ENCODE results near the gene PHOSPHO2. TPM values are rescaled to one million over a fixed set of nuclear protein-coding genes. Genes with fewer than 3 reads are reported as not detected.
A peak's percentile ranks its signal among the peaks of the same experiment; 100 is the strongest.

The PHOSPHO2 gene
- total and polyA plus RNA-seq, 9 of the 15 experiments (the other 6 are each of a cell fraction or from before 2014, with no cell fraction given) = 7.8 to 19.1 (median 11.7) TPM

DNA sequence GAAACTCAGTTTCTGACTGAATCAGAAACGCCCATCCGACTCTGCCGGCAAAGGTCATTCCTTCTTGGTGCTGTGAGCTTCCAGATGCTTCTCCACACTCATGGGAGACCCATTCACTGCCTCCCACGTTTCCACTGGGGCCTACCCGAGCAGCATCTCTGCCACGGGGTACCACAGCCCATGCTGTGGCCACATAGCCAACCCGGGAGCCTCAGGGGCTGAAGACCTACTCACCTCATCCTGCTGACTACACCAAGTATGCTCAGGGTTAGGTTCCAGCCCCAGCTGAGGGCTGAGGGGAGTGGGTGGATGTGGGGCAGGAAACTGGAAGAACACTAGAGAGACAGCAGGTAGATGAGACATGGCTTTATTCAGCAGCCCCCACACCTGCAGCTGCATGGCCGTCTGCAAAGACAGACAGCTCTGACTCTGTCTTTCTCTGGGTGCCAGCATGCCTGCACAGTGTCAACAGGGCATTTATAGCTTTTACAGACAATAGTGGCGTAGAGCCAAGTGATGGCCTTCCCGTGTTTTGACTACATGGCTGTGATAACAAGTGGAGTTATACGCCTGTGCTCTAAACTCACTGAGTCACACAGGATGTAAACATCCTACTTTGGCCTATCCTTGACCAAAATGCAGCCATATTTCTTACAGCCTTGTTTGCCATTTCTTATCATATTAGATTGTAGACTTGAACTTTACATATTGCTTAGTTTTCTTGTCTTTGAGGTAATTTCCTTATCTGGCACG, 22.8 kb downstream of the PHOSPHO2 start (continued):
- TF ChIP-seq, protein P1, sequence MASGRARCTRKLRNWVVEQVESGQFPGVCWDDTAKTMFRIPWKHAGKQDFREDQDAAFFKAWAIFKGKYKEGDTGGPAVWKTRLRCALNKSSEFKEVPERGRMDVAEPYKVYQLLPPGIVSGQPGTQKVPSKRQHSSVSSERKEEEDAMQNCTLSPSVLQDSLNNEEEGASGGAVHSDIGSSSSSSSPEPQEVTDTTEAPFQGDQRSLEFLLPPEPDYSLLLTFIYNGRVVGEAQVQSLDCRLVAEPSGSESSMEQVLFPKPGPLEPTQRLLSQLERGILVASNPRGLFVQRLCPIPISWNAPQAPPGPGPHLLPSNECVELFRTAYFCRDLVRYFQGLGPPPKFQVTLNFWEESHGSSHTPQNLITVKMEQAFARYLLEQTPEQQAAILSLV (tag; IDR thresholded peaks at IDR 0.05) = peak; percentile 62
- TF ChIP-seq, protein P2, sequence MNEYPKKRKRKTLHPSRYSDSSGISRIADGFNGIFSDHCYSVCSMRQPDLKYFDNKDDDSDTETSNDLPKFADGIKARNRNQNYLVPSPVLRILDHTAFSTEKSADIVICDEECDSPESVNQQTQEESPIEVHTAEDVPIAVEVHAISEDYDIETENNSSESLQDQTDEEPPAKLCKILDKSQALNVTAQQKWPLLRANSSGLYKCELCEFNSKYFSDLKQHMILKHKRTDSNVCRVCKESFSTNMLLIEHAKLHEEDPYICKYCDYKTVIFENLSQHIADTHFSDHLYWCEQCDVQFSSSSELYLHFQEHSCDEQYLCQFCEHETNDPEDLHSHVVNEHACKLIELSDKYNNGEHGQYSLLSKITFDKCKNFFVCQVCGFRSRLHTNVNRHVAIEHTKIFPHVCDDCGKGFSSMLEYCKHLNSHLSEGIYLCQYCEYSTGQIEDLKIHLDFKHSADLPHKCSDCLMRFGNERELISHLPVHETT (CRISPR knock-in tag; conservative IDR thresholded peaks at IDR 0.05 in 1 of 2, IDR thresholded peaks at IDR 0.05 in 1 of 2) = peak in 1 of 2 experiments; percentile 78; a peak in 2 of 4 replicates
- 0 out of 2 replicates have a peak, but pooled peaks have one; percentile 39 for TF ChIP-seq CTBP1 (IDR thresholded peaks at IDR 0.05; ENCODE audit: borderline replicate concordance)
- TF ChIP-seq STAG1 (CRISPR knock-in tag; IDR thresholded peaks at IDR 0.05; ENCODE audit: borderline replicate concordance) = no peak
- peak in 1 of 2 experiments; percentile 55; a peak in 1 of 4 replicates for TF ChIP-seq TRIM24 (IDR thresholded peaks at IDR 0.05)
- TF ChIP-seq NCOR1 (IDR thresholded peaks at IDR 0.05) = peak; percentile 84
- peak; percentile 33; the same call in 1 of the 2 replicates for TF ChIP-seq ZNF589 (CRISPR knock-in tag; IDR thresholded peaks at IDR 0.05; ENCODE audit: low read depth)
- no peak for TF ChIP-seq ARID3A (IDR thresholded peaks at IDR 0.05; ENCODE audit: borderline replicate concordance, low read depth, low read length)
- TF ChIP-seq HDAC3 (IDR thresholded peaks at IDR 0.05; ENCODE audit: borderline replicate concordance, partially characterized antibody) = peak; percentile 62
- TF ChIP-seq SOX6 (IDR thresholded peaks at IDR 0.05) = peak; percentile 79
- TF ChIP-seq PTTG1 (tag; IDR thresholded peaks at IDR 0.05; ENCODE audit: low read depth) = peak; percentile 67; the same call in 1 of the 2 replicates
- TF ChIP-seq SMARCE1 (IDR thresholded peaks at IDR 0.05) = 0 out of 2 replicates have a peak, but pooled peaks have one; percentile 39
- TF ChIP-seq KLF13 (tag; IDR thresholded peaks at IDR 0.05; ENCODE audit: borderline replicate concordance, low read depth) = no peak
- TF ChIP-seq POLR2AphosphoS5 (IDR thresholded peaks at IDR 0.05; ENCODE audit: control insufficient read depth, insufficient read depth, low read depth, low read length) = peak; percentile 16; the same call in 1 of the 2 replicates
- peak; percentile 15; the same call in 1 of the 2 replicates for TF ChIP-seq MAFG (tag; conservative IDR thresholded peaks at IDR 0.05)
- TF ChIP-seq ZBTB9 (CRISPR knock-in tag; IDR thresholded peaks at IDR 0.05) = 0 out of 2 replicates have a peak, but pooled peaks have one; percentile 51
- no peak for TF ChIP-seq ATF2 (CRISPR knock-in tag; IDR thresholded peaks at IDR 0.05)
- peak; percentile 57 for TF ChIP-seq NFE2 (IDR thresholded peaks at IDR 0.05; ENCODE audit: low read depth)
- TF ChIP-seq POLR2B (IDR thresholded peaks at IDR 0.05; ENCODE audit: low read depth, partially characterized antibody) = no peak
- TF ChIP-seq CBFA2T2 (conservative IDR thresholded peaks at IDR 0.05) = peak; percentile 44
